GM12892 (cell line): Measurements from ENCODE around the gene SNX2.

Experiments
- POLR2A ChIP-seq: IDR thresholded peaks from 2 replicates; pipeline ENCODE4 v1.6.1; 2011; ENCODE audit warnings: low read depth, low read length, control low read depth
- POLR2AphosphoS5 ChIP-seq: IDR thresholded peaks from 2 replicates; pipeline ENCODE4 v1.6.1; 2011; ENCODE audit warnings: low read depth, low read length, control low read depth

DNA sequence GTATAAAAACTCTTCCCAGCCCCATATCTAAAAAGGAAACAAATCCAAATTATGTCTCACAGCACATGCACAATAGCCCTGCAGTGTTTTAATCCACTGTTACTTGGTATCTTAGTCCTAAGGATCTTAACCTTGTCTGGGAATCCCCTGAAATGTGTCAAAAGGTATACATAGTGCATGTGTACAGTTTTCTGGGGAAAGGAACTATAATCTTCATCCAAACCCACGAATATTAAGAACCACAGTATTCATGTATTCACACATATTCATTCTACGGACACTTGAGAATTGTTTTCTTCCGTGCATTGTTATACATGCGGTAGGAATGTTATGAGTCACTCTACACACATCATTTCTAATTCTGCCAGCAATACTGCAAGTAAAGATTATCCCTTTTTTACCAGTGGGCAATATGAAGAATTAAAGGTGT is 47.8 kb upstream of the SNX2 start:
- no peak for TF ChIP-seq POLR2A
- TF ChIP-seq POLR2AphosphoS5, result no peak
